Sigmoid colon (tissue), 7 donors: ENCODE measurements around the gene SIK3. TPM values are rescaled to one million over a fixed set of nuclear protein-coding genes. Genes with fewer than 3 reads are reported as not detected.

Experiments used
- DNase-seq: peaks from one replicate; pipeline ENCODE4 v3.0.0-alpha.2; 2019
- H3K27ac ChIP-seq, 4 donors: fragments of 200-600 bp; sonication (generic); one replicate each; pipeline ENCODE4 v1.5.1; 2016 to 2019; ENCODE audit warnings: mild to moderate bottlenecking in 1 of 4
- H3K27me3 ChIP-seq, 3 donors: fragments of 200-600 bp; sonication (generic); one replicate each; pipeline ENCODE4 v1.5.1; 2019; ENCODE audit warnings: mild to moderate bottlenecking in 1 of 3
- H3K36me3 ChIP-seq, 4 donors: fragments of 200-600 bp; sonication (generic); one replicate each; pipeline ENCODE4 v1.5.1; 2016 to 2019
- H3K4me1 ChIP-seq, 4 donors: fragments of 200-600 bp; sonication (generic); one replicate each; pipeline ENCODE4 v1.5.1; 2017 to 2019
- H3K4me3 ChIP-seq, 4 donors: fragments of 200-600 bp; sonication (generic); one replicate each; pipeline ENCODE4 v1.5.1; 2017 to 2019; ENCODE audit warnings: mild to moderate bottlenecking in 2 of 4, moderate library complexity in 1 of 4
- H3K9me3 ChIP-seq, 4 donors: fragments of 200-600 bp in 3 of 4; sonication (generic) in 3 of 4; one replicate each; pipeline versions ENCODE4 v1.5.1 to v1.6.1; 2013 to 2019
- CTCF ChIP-seq, 4 experiments: fragments of 450-650 bp in 3 of 4; fragments of 200-600 bp in 1 of 4; IDR thresholded peaks; one replicate each; pipeline ENCODE4 v1.5.1; 2016 to 2019; ENCODE audit warnings: antibody characterized with exemption in 4 of 4, mild to moderate bottlenecking in 3 of 4, moderate library complexity in 2 of 4
- EP300 ChIP-seq, 4 donors: sonication (generic); formaldehyde crosslinking; IDR thresholded peaks; one replicate each; pipeline ENCODE4 v1.6.1; 2017; ENCODE audit warnings: antibody characterized with exemption in 4 of 4
- POLR2A ChIP-seq, 2 donors: fragments of 450-650 bp; IDR thresholded peaks; one replicate each; pipeline ENCODE4 v1.6.1; 2016; ENCODE audit warnings: antibody characterized with exemption in 2 of 2, mild to moderate bottlenecking in 2 of 2, moderate library complexity in 2 of 2
- POLR2AphosphoS5 ChIP-seq, 4 donors: sonication (generic); formaldehyde crosslinking; IDR thresholded peaks; one replicate each; pipeline ENCODE4 v1.6.1; 2017; ENCODE audit warnings: antibody characterized with exemption in 4 of 4
- WGBS, 2 donors: extraction: QIAGEN DNeasy Blood & Tissue Kit; methylation state at CpG; one replicate each; pipeline ENCODE4 v1.1.7; 2013; 5-methylcytosine and 5-hydroxymethylcytosine counted together
- intact Hi-C: fragments of 100-400 bp; cut with DNase I; formaldehyde crosslinking; loops from one replicate; pipeline ENCODE4 v1.15.1; 2023
- polyA plus RNA-seq, 3 donors: library from polyadenylated mRNA; stranded (reverse); fragments of 200-250 nt; gene quantifications; one replicate each; pipeline ENCODE4 v1.2.3, GENCODE V29; 2013
- total RNA-seq, 4 donors: library from RNA; depleted of rRNA; stranded (reverse); fragments of >200 nt; gene quantifications; one replicate each; pipeline ENCODE4 v1.1.0, GENCODE V29; 2016
- donor health status: healthy with polysubstance abuse.
- donor health status: Bipolar disorder and iron deficiency.
- donor health status: healthy.

Gene SIK3
- total and polyA plus RNA-seq, 7 donors = 5.5 to 53.2 (median 35.3) TPM

- H3K4me1 ChIP-seq = peaks cover 0 to 31% (median 16%) of the 10 kb centered on the region in 4 donors
- WGBS, 2 donors = 23 to 71% methylated on average over 6 of the region's 6 CpGs
- no peak overlapping the region for H3K4me3 ChIP-seq
- H3K27me3 ChIP-seq = no peaks in the 10 kb centered on the region
- H3K36me3 ChIP-seq = no peaks in the 10 kb centered on the region
- TF ChIP-seq EP300 (IDR thresholded peaks at IDR 0.05) = no peak
- no peak for TF ChIP-seq POLR2A (IDR thresholded peaks at IDR 0.05)
- no peak for TF ChIP-seq CTCF (IDR thresholded peaks at IDR 0.05)
- no peak for TF ChIP-seq POLR2AphosphoS5 (IDR thresholded peaks at IDR 0.05)
- no peaks in the 10 kb centered on the region for H3K9me3 ChIP-seq
- DNase-seq = no peak
- intact Hi-C loops = no loop called here
- H3K27ac ChIP-seq = no peak overlapping the region
These were observed 127.5 kb downstream of the SIK3 start for GRCh38 chr11:116970485-116971292.

- peaks cover 0 to 38% (median 20%) of the 10 kb centered on the region in 4 donors for H3K4me1 ChIP-seq
- H3K36me3 ChIP-seq = no peaks in the 10 kb centered on the region
- DNase-seq = no peak
- no peak overlapping the region for H3K27ac ChIP-seq
- 95 to 97% methylated on average over 2 of the region's 2 CpGs for WGBS, 2 donors
- H3K4me3 ChIP-seq = no peak overlapping the region
- H3K9me3 ChIP-seq = no peaks in the 10 kb centered on the region
- H3K27me3 ChIP-seq = no peaks in the 10 kb centered on the region
- TF ChIP-seq POLR2AphosphoS5 (IDR thresholded peaks at IDR 0.05) (no peak), CTCF (IDR thresholded peaks at IDR 0.05) (no peak), EP300 (IDR thresholded peaks at IDR 0.05) (no peak), POLR2A (IDR thresholded peaks at IDR 0.05) (no peak)
- intact Hi-C loops = no loop called here
These were observed 128.5 kb downstream of the SIK3 start for GRCh38 chr11:116969694-116970093.

- Histone ChIP-seq H3K4me1 (peaks cover 0 to 51% (median 35%) of the 10 kb centered on the region in 4 donors), H3K4me3 (no peak overlapping the region), H3K36me3 (no peaks in the 10 kb centered on the region), H3K27ac (no peak overlapping the region), H3K27me3 (no peaks in the 10 kb centered on the region), H3K9me3 (no peaks in the 10 kb centered on the region)
- WGBS, 2 donors = 93% methylated on average over 4 of the region's 4 CpGs
- no peak for DNase-seq
- intact Hi-C loops = no loop called here
- TF ChIP-seq POLR2A (IDR thresholded peaks at IDR 0.05) = no peak
- TF ChIP-seq POLR2AphosphoS5 (IDR thresholded peaks at IDR 0.05) = no peak
- no peak for TF ChIP-seq EP300 (IDR thresholded peaks at IDR 0.05)
- no peak for TF ChIP-seq CTCF (IDR thresholded peaks at IDR 0.05)
These were observed 134.0 kb downstream of the SIK3 start for GRCh38 chr11:116964269-116964668.

- H3K36me3 ChIP-seq = no peaks in the 10 kb centered on the region
- H3K27ac ChIP-seq = no peak overlapping the region
- H3K27me3 ChIP-seq = no peaks in the 10 kb centered on the region
- no peak for DNase-seq
- WGBS, 2 donors = 67 to 68% methylated on average over 4 of the region's 4 CpGs
- H3K4me3 ChIP-seq = no peak overlapping the region
- H3K4me1 ChIP-seq = peaks cover 0 to 51% (median 35%) of the 10 kb centered on the region in 4 donors
- intact Hi-C loops = no loop called here
- TF ChIP-seq EP300 (IDR thresholded peaks at IDR 0.05) (no peak), POLR2A (IDR thresholded peaks at IDR 0.05) (no peak), POLR2AphosphoS5 (IDR thresholded peaks at IDR 0.05) (no peak), CTCF (IDR thresholded peaks at IDR 0.05) (no peak)
- no peaks in the 10 kb centered on the region for H3K9me3 ChIP-seq
These were observed 134.4 kb downstream of the SIK3 start for GRCh38 chr11:116963813-116964212.
